CD4-positive, alpha-beta T cell treated with Interleukin-4 for 1 hour (primary cell): ENCODE results near the gene ANO10.
"Not testable (repeated sequence)": the region's sequence is repeated elsewhere in the genome, so short reads cannot be mapped to it uniquely, and the experiment has no call there.

ENCODE experiments used
- DNase-seq, 2 donors: peaks; one replicate each; pipeline ENCODE4 v3.0.0-alpha.2; 2020 to 2022

The ANO10 gene

GRCh38 chr3:43462566-43462965, 159.2 kb downstream of the ANO10 start:
- not testable (repeated sequence) for DNase-seq

GRCh38 chr3:43461345-43461744, 160.5 kb downstream of the ANO10 start:
- DNase-seq = no peak

GRCh38 chr3:43457038-43457437, 164.8 kb downstream of the ANO10 start:
- not testable (repeated sequence) for DNase-seq

- no peak for DNase-seq
Measured at GRCh38 chr3:43455233-43455632, 166.6 kb downstream of the ANO10 start.

- DNase-seq = no peak
Measured at GRCh38 chr3:43453981-43454380, 167.8 kb downstream of the ANO10 start.

GRCh38 chr3:43451670-43452254, 170.0 kb downstream of the ANO10 start:
- DNase-seq = no peak

GRCh38 chr3:43448098-43448497, 173.7 kb downstream of the ANO10 start:
- no peak for DNase-seq

- no peak for DNase-seq
Measured at GRCh38 chr3:43445820-43446219, 176.0 kb downstream of the ANO10 start.

- DNase-seq = no peak
Measured at GRCh38 chr3:43442872-43443395, 178.9 kb downstream of the ANO10 start.

- no peak for DNase-seq
Measured at GRCh38 chr3:43436507-43437140, 185.2 kb downstream of the ANO10 start.

- DNase-seq = no peak
Measured at GRCh38 chr3:43435706-43436105, 186.1 kb downstream of the ANO10 start.

GRCh38 chr3:43434431-43434830, 187.4 kb downstream of the ANO10 start:
- DNase-seq = no peak

GRCh38 chr3:43432462-43432861, 189.3 kb downstream of the ANO10 start:
- no peak for DNase-seq

- DNase-seq = no peak
Measured at GRCh38 chr3:43426388-43426787, 195.4 kb downstream of the ANO10 start.

GRCh38 chr3:43425829-43426228, 196.0 kb downstream of the ANO10 start:
- DNase-seq = no peak

GRCh38 chr3:43423639-43424038, 198.2 kb downstream of the ANO10 start:
- DNase-seq = no peak

- DNase-seq = no peak
Measured at GRCh38 chr3:43423142-43423541, 198.7 kb downstream of the ANO10 start.

GRCh38 chr3:43418601-43419272, 203.1 kb downstream of the ANO10 start:
- DNase-seq = no peak

- no peak for DNase-seq
Measured at GRCh38 chr3:43417133-43417532, 204.7 kb downstream of the ANO10 start.

GRCh38 chr3:43415088-43415487, 206.7 kb downstream of the ANO10 start:
- DNase-seq = no peak

- DNase-seq = no peak
Measured at GRCh38 chr3:43413676-43414368, 208.0 kb downstream of the ANO10 start.

- no peak for DNase-seq
Measured at GRCh38 chr3:43411429-43411828, 210.4 kb downstream of the ANO10 start.

- no peak for DNase-seq
Measured at GRCh38 chr3:43410592-43410991, 211.2 kb downstream of the ANO10 start.

GRCh38 chr3:43409506-43409905, 212.3 kb downstream of the ANO10 start:
- no peak for DNase-seq
